H1 (cell line): ENCODE results near the gene ADAMTS20. TPM values are rescaled to one million over a fixed set of nuclear protein-coding genes. Genes with fewer than 3 reads are reported as not detected.

Source experiments
- CBX5 ChIP-seq: fragments of 300-800, 300-1000 bp; sonication (generic); IDR thresholded peaks from 2 replicates; pipeline ENCODE4 v1.7.1; 2016; ENCODE audit warnings: antibody characterized with exemption, low read length, low read depth
- CHD2 ChIP-seq: IDR thresholded peaks from 2 replicates; pipeline ENCODE4 v1.6.1; 2012; ENCODE audit warnings: low read length, improper control_type of control experiment
- FOSL1 ChIP-seq: IDR thresholded peaks from 2 replicates; pipeline ENCODE4 v1.6.1; 2011; ENCODE audit warnings: mild to moderate bottlenecking, low read depth, low read length, moderate library complexity; ENCODE audit not compliant: insufficient read depth
- HDAC2 ChIP-seq, 2 experiments: fragments of 300-600 bp in 1 of 2; sonication (generic) in 1 of 2; IDR thresholded peaks; 2 replicates each; pipeline ENCODE4 v1.6.1; 2011 to 2012; ENCODE audit warnings: low read depth in 2 of 2, low read length in 2 of 2, mild to moderate bottlenecking in 2 of 2, moderate library complexity in 2 of 2, borderline replicate concordance in 1 of 2, inconsistent platforms in 1 of 2
- RNF2 ChIP-seq: fragments of 200-900, 300-1000 bp; sonication (generic); IDR thresholded peaks from 2 replicates; pipeline ENCODE4 v1.7.1; 2016; ENCODE audit warnings: borderline replicate concordance, low read depth, mild to moderate bottlenecking, antibody characterized with exemption, low read length; ENCODE audit not compliant: poor library complexity, severe bottlenecking; ENCODE audit errors: missing control alignments
- TBP ChIP-seq: IDR thresholded peaks from 2 replicates; pipeline ENCODE4 v1.6.1; 2011; ENCODE audit warnings: low read depth, low read length, improper control_type of control experiment
- polyA plus RNA-seq, 7 experiments: library from polyadenylated mRNA; depleted of rRNA in 3 of 7; stranded (reverse) in 5 of 7; unstranded in 2 of 7; fragments of >200 nt in 5 of 7; fragments of 200-250 nt in 2 of 7; gene quantifications; 1 replicate in 5 of 7; 2 replicates in 1 of 7; 4 replicates in 1 of 7; pipeline versions ENCODE4 v1.2.1 to v1.2.3, GENCODE V29; 2011 to 2013; ENCODE audit warnings: missing spikeins in 2 of 7, mixed read lengths in 2 of 7
- total RNA-seq: library from RNA; stranded (reverse); fragmentation: NEBNext Ultra II Directional; extraction: Animal tissue kit (Norgen Biotek cat#: 25700); gene quantifications from 2 replicates; pipeline ENCODE4 v1.2.1, GENCODE V29; 2021
- TF ChIP-seq, protein P1 (sequence below): fragments of 300-600 bp; sonication (generic); IDR thresholded peaks from 2 replicates; pipeline ENCODE4 v1.7.1; 2012; ENCODE audit warnings: low read length, moderate library complexity, mild to moderate bottlenecking, inconsistent platforms; ENCODE audit not compliant: insufficient replicate concordance
- TF ChIP-seq, protein P2 (sequence below): IDR thresholded peaks from 2 replicates; pipeline ENCODE4 v1.6.1; 2011; ENCODE audit warnings: low read depth, mild to moderate bottlenecking, low read length; ENCODE audit not compliant: insufficient read depth
- TF ChIP-seq, protein P3 (sequence below): IDR thresholded peaks from 2 replicates; pipeline ENCODE4 v1.6.1; 2011; ENCODE audit warnings: low read length, improper control_type of control experiment

Gene ADAMTS20
- total and polyA plus RNA-seq, 2 of the 8 experiments (the other 6 are each of a cell fraction or from before 2014, with no cell fraction given): 2.9 to 5.1 TPM

DNA sequence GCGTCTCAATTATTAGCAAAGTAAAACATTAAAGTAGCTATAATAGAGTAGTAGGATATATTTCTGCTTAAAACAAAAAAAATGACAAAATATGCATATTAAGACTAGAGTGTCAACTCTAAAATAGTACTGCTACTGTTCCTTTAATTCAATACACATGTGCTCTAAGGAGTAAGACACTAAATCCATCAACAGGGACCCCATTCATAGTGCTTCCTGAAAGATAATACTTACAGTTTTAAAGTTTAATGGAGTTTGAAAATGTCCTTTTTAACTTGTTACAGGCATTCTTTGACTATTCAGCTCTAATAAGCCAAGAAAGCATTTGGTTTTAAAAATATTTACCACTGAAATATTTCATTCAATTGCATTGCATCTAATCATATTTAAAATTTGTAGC is 145.2 kb downstream of the ADAMTS20 start (continued):
- TF ChIP-seq, protein P1, sequence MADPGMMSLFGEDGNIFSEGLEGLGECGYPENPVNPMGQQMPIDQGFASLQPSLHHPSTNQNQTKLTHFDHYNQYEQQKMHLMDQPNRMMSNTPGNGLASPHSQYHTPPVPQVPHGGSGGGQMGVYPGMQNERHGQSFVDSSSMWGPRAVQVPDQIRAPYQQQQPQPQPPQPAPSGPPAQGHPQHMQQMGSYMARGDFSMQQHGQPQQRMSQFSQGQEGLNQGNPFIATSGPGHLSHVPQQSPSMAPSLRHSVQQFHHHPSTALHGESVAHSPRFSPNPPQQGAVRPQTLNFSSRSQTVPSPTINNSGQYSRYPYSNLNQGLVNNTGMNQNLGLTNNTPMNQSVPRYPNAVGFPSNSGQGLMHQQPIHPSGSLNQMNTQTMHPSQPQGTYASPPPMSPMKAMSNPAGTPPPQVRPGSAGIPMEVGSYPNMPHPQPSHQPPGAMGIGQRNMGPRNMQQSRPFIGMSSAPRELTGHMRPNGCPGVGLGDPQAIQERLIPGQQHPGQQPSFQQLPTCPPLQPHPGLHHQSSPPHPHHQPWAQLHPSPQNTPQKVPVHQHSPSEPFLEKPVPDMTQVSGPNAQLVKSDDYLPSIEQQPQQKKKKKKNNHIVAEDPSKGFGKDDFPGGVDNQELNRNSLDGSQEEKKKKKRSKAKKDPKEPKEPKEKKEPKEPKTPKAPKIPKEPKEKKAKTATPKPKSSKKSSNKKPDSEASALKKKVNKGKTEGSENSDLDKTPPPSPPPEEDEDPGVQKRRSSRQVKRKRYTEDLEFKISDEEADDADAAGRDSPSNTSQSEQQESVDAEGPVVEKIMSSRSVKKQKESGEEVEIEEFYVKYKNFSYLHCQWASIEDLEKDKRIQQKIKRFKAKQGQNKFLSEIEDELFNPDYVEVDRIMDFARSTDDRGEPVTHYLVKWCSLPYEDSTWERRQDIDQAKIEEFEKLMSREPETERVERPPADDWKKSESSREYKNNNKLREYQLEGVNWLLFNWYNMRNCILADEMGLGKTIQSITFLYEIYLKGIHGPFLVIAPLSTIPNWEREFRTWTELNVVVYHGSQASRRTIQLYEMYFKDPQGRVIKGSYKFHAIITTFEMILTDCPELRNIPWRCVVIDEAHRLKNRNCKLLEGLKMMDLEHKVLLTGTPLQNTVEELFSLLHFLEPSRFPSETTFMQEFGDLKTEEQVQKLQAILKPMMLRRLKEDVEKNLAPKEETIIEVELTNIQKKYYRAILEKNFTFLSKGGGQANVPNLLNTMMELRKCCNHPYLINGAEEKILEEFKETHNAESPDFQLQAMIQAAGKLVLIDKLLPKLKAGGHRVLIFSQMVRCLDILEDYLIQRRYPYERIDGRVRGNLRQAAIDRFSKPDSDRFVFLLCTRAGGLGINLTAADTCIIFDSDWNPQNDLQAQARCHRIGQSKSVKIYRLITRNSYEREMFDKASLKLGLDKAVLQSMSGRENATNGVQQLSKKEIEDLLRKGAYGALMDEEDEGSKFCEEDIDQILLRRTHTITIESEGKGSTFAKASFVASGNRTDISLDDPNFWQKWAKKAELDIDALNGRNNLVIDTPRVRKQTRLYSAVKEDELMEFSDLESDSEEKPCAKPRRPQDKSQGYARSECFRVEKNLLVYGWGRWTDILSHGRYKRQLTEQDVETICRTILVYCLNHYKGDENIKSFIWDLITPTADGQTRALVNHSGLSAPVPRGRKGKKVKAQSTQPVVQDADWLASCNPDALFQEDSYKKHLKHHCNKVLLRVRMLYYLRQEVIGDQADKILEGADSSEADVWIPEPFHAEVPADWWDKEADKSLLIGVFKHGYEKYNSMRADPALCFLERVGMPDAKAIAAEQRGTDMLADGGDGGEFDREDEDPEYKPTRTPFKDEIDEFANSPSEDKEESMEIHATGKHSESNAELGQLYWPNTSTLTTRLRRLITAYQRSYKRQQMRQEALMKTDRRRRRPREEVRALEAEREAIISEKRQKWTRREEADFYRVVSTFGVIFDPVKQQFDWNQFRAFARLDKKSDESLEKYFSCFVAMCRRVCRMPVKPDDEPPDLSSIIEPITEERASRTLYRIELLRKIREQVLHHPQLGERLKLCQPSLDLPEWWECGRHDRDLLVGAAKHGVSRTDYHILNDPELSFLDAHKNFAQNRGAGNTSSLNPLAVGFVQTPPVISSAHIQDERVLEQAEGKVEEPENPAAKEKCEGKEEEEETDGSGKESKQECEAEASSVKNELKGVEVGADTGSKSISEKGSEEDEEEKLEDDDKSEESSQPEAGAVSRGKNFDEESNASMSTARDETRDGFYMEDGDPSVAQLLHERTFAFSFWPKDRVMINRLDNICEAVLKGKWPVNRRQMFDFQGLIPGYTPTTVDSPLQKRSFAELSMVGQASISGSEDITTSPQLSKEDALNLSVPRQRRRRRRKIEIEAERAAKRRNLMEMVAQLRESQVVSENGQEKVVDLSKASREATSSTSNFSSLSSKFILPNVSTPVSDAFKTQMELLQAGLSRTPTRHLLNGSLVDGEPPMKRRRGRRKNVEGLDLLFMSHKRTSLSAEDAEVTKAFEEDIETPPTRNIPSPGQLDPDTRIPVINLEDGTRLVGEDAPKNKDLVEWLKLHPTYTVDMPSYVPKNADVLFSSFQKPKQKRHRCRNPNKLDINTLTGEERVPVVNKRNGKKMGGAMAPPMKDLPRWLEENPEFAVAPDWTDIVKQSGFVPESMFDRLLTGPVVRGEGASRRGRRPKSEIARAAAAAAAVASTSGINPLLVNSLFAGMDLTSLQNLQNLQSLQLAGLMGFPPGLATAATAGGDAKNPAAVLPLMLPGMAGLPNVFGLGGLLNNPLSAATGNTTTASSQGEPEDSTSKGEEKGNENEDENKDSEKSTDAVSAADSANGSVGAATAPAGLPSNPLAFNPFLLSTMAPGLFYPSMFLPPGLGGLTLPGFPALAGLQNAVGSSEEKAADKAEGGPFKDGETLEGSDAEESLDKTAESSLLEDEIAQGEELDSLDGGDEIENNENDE: no peak
- TF ChIP-seq TBP (no peak), FOSL1 (no peak), CBX5 (no peak), CHD2 (no peak), HDAC2 (IDR thresholded peaks at IDR 0.05; ENCODE audit: borderline replicate concordance in 1 of 2, low read depth in 2 of 2, low read length in 2 of 2) (no peak), RNF2 (no peak)
- TF ChIP-seq, protein P2, sequence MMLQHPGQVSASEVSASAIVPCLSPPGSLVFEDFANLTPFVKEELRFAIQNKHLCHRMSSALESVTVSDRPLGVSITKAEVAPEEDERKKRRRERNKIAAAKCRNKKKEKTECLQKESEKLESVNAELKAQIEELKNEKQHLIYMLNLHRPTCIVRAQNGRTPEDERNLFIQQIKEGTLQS: no peak
- TF ChIP-seq, protein P3, sequence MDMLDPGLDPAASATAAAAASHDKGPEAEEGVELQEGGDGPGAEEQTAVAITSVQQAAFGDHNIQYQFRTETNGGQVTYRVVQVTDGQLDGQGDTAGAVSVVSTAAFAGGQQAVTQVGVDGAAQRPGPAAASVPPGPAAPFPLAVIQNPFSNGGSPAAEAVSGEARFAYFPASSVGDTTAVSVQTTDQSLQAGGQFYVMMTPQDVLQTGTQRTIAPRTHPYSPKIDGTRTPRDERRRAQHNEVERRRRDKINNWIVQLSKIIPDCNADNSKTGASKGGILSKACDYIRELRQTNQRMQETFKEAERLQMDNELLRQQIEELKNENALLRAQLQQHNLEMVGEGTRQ: no peak
